Brain pericyte (primary cell): ENCODE results near the gene EIF2S2.

ENCODE experiments used
- DNase-seq: peaks from one replicate; pipeline ENCODE4 v3.0.0-alpha.2; 2012; ENCODE audit warnings: low read depth, low spot score

The EIF2S2 gene

DNA sequence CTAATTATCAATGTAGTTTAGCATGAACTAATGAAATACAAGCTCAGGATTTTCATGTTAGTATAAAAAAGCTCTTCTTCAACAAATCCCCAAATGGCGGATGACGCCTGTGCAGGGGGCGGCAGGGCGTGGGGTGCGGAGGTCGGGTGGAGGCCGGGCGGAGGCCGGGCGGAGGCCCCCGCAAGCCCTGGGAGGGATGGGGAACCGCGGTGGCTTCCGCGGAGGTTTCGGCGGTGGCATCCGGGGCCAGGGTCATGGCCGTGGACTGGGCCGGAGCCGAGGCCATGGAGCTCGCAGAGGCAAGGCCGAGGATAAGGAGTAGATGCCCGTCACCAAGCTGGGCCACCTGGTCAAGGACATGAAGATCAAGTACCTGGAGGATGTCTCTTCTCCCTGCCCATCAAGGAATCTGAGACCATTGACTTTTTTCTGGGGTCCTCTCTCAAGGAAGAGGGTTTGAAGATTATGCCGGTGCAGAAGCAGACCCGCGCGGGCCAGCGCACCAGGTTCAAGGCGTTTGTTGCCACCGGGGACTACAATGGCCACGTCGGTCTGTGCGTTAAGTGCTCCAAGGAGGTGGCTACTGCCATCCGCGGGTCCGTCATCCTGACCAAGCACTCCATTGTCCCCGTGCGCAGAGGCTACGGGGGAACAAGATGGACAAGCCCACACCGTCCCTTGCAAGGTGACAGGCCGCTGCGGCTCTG lies 10.4 kb upstream of the EIF2S2 start:
- no peak for DNase-seq

DNA sequence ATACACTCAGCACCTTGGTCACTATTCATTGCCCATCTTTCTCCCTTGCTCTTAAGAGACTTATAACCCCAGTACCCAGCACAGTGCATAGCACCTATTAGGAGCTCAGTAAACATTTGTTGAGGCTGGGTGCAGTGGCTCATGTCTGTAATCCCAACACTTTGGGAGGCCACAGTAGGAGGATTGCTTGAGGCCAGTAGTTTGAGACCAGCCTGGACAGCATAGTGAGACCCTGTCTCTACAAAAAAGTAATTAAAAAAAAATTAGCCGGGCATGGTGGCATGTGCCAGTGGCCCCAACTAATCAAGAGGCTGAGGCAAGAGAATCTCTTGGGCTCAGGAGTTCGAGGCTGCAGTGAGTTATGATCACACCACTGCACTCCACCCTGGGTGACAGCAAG lies 8.2 kb upstream of the EIF2S2 start:
- no peak for DNase-seq

DNA sequence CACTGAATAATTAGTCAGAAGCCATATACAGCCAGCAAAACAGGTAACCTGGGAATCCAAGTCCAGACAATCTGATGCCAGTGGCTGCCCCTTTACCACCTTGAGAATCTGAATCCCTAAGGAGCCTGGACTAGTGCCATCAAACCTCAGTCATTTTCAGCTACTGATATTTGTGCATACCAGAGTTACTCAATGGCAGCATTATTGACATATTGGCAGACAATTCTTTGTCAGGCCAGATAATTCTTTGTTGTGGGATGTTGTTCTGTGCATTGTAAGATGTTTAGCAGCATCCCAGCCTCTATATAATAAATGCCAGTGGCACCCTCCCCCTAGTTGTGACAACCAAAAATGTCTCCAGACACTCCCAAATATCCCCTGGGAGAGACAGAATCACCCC lies 3.2 kb upstream of the EIF2S2 start:
- DNase-seq, result no peak

DNA sequence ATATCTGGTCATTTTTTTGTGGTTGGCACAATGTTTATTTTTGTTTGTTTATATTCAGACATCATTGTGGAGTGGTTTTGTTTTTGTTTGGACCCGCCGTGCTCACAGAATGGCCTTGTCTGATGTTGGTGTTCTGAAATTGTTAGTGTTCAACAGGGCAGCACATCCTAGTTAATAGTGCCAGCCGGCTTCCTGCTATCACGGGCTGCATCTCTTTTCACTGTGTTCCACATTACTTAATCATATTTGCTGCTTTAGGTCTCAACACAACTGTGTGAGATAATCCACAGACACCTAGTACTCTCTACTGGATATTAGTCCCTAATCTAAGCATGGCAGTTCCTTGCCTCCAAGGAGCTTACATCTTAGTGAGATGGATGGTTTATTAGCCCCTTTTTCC lies 2.8 kb upstream of the EIF2S2 start:
- no peak for DNase-seq

DNA sequence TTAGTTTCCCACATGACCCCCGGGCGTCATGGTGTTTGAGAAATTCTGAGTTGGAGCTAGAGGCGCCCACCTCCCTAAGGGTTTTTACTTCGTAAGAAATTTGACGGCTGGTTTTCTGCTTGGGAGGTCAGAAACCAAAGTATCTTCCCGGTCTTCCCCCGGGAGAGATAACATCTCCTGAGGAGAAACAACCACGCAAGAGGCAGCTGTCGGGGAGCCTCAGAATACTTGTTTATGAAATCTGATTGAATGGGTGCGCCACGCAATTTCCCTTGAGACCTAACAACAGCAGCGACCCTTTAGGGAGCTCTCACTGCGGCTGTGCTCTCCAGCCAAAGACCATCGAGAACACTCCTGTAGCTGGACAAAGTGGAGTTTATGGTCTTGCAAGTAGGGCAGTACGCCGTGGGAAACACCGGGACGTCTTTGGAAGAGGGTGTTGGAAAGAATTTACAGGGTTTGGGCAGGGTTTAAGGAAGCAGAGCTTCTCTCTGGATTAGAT lies 608 bp upstream of the EIF2S2 start:
- DNase-seq, result peak; percentile 16

DNA sequence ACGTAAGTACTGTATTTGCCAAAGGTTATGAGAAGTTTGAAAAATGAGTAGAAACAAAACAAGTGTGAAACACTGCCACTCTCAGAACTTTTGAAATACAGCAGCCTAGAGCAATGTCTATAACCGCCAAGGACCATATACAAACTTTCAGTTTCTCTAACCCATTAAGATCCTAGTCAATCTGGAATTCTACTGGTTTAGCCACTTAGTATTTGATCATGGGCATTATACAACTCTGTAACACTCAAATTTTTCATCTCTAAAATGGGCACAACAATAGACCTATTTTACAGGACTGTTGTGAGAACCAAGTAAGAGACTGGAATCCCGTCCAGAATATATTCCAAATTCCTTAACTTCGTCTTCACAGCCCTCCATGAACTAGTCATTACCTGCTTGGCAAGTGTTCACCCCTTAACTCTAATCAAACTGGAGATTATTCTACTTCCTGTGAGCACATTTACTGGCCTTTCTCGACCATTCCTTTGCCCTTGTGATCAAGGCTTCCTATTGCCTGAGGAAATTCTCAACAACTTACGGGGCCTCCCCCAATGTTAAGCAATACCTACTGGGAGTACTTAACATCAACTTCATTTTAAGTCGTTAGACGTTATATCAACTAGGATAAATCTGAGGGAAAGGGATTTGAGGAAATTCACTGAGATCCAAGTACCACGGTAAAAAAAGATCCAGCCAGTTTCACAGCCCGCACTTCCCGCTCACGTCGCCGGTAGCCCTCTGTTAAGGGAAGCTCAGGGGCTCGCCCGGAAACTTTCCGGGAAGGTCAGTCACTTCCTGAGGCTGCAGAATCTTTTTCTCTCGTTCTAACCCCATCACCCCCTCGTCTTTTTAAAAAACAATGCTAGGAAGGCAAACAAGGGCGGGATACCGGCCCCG lies 1.1 kb downstream of the EIF2S2 start:
- no peak for DNase-seq

DNA sequence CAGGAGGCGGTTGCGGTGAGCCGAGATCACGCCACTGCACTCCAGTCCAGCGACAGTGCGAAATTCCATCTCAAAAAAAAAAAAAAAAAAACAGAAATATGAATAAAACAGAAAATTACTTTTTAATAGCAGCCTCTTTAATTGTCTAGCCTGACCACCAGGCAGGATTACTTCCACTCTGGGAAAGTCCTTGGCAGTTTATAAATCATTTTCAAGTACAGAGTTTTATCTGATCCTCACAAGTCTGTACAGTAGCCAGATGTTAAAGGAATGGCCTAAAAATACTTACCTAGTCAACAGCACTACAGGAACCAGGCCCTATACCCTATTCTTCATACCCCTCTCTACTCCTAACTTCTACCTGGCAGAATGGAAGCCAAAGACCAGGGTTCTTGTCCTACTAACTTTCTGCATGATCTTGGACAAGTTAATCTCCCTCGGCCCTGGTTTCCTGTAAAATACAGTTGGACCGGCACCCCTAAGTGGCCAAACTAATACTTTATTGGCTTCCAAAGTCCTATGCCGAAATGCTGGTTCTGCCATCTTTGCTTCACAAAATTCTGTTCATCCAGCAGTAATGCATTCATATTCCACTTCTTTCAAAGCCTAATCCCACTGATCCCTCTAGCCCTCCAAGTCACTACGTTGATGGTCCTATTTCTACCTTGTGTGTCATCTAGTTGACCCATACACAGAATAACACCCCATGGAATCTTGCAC lies 1.9 kb downstream of the EIF2S2 start:
- DNase-seq, result no peak

DNA sequence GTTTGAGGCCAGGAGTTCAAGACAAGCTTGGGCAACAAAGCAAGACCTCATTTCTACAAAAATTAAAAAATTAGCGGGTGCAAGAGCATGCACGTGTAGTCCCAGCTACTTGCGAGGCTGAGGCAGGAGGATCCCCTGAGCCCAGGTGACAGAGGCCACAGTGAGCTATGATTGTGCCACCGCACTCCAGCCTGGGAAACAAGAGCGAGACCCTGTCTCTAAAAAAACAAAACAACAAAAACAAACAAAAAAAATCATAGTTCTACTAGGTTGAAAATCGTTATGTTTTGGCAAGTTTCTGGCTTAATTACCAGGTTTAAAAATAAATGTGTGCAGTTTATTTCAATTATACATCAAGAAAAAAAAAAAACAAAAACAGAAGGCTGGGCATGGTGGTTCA lies 2.6 kb downstream of the EIF2S2 start:
- DNase-seq, result no peak

DNA sequence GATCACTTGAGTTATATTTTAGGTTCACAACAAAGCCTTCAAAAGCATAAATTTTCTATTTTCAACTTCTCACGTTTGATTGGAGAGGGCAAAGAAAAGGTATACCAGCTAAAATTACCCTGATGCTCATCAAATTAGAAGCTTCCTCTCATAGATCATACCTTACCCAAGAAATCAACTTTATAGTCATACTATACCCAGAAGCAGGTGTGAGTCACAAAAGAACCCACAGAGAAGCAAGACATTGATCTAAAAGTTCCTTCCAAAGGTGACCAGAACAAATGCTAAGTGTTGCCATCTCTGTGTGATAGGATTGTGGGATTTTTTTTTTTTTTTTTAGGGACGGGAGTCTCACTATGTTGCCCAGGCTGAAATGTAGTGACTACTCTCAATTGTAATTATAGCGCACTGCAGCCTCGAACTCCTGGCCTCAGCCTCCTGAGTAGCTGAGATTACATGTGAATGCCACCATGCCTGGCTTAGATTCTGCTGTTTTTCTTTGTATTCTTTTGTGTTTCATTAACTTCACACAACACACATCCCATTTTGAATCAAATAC lies 3.3 kb downstream of the EIF2S2 start:
- DNase-seq, result no peak

DNA sequence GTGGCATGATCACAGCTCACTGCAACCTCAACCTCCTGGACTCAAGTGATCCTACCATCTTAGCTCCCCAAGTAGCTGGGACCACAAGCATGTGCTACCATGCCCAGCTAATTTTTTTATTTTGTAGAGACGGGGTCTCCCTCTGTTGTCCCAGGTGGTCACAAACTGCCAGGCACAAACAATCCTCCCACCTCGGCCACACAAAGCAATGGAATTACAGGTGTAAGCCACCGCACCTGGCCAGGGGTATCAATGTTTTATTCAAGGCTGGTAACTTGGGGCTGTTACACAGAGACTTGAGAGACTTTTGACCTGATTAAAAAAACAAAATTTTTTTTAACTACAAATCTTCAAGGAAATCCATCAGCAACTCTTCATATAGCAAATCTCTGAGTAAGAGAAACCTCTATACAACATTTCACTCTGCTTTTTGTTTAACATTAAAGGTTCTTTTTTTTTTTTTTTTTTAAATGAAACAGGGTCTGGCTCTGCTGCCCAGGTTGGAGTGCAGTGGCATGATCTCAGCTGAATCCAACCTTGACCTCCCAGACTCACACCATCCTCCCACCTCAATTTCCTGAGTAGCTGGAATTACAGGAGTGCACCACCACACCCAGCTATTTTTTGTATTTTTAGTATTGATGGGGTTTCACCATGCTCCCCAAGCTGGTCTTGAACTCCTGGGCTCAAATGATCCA lies 5.9 kb downstream of the EIF2S2 start:
- no peak for DNase-seq

DNA sequence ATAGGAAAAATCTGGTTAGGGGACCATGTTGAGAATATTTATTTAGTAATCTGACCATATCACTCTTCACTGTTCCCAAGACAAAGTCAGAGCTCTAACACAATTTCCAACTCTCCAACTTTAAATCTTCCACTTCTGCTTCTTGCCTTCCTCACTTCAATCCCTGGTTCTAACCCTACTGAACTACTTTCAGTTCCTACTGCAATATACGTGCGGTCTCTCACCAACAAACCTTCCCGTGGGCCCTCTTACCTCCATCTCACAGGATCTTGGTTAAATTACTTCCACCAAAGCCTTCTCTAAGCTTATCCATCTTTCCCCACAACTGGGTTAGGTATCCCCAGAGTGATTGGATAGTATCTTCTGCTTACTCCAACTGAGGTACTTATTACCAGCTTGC lies 8.0 kb downstream of the EIF2S2 start:
- no peak for DNase-seq

DNA sequence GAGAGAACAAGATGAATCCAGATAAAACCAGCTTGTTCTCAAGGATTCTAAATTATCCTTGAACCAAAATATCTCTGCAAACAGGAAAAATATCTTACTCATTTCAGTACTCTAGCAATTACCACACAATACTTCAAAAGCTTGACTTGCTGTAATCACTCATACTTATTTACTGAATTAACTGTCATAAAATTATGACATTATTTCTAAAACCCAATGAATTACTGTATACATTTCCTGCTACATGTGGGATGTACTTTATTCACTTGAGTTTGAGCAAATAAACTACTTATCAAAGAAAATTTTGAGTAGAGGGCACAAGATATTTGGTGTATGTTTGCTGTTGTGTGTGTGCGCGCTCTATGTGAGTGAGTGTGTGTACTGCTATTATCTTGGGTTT lies 9.7 kb downstream of the EIF2S2 start:
- no peak for DNase-seq

DNA sequence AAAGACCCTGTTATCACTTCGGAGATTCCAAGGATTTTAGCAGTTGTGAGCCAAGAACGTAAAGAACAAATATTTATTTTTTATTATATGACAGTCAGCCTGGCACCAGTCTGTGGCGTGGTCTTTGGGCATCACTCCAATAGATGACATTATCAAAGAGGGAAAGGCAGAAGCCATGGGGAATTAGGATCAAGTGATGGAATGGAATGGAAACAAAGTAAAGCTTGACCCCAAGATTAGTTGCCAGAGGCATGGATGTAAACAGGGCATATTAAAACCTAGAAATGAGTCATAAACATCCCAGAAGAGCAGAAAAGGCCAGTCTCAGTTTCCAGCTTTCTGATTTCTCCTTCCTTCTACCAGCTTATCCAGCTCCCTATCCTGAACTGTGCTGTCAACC lies 11.5 kb downstream of the EIF2S2 start:
- DNase-seq, result no peak

DNA sequence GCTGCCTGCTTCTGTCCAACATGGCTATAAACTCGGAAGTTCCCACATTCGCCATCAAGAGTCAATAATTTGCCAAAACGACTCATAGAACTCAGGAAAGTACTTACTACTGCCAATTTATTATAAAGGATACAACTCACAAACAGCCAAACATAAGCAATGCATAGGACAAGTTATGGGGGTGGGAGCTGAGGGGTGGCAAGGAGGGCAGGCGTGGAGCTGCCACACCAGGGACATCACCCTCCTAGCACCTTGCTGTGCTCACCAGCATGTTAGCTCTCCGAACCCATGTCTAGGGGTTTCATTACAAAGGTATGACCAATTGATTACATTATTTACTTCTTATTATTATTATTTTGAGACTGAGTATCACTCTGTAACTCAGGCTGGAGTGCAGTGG lies 12.4 kb downstream of the EIF2S2 start:
- no peak for DNase-seq

DNA sequence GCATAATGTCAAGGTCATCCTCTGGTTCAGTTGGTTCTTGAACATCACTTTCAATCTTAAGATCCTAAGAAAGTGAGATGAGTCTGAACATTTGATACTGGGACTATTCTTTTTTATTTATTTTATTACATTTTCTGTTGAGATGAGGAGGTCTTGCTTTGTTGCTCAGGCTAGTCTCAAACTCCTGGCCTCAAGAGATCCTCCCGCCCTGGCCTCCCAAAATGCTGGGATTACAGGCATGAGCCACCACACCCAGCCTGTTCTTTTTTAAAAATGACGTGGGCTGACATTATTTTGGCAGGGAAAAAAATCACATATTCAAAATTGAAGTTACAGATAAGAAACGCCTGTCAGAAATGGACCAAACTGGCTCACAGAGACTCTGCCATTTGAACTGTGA lies 13.5 kb downstream of the EIF2S2 start:
- no peak for DNase-seq

DNA sequence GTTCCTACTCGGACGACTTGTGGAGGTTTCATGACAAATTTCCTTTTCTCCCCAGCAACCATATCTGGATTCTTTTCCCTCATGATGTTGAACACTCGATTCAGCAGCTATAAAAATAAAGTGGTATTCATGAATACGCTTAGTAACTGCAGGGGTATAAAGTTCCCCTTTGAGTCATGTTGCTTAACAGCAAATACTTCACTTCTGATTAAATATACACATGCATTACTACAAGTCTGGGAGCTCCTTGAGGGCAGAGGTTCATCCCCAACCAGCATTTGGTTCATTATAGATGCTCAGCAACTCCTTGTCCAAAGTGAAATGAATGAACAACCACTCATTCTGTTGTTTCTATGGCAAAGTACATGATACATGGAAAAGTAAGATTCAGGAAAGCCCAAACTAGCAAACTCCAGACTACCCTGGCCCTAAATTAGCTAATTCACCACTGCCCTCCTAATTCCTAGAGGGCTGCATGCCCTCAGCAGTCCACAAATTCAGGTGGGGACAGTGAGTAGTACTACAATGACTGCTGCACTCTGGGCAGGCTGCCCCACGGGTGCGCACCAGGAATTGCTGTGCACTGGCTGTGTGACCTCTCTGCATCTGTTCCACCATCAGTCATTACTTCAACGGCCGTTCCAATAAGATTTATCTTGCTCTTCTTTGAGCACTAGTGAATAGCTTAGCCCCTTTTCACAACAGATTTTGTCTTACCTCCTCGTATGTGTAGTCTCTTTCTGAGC lies 15.2 kb downstream of the EIF2S2 start:
- DNase-seq, result no peak

DNA sequence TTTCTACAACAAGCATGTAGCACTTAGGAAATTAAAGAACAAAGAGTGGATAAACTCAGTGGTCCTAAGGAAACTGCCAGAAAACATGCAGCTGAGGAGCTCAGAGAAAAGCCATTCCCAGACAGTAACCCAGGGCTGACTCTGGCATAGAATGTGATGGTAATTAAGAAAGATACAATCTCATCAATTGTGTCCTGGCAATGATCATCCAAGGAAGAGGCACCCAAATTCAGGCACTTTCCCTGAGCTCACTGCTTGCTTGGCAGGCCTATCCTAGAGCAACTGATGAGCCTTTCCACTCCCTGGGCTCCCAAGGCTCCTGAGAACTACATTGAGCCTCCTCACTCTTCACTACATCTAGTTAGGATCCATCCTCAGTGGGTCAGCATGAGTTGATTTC lies 16.2 kb downstream of the EIF2S2 start:
- no peak for DNase-seq

DNA sequence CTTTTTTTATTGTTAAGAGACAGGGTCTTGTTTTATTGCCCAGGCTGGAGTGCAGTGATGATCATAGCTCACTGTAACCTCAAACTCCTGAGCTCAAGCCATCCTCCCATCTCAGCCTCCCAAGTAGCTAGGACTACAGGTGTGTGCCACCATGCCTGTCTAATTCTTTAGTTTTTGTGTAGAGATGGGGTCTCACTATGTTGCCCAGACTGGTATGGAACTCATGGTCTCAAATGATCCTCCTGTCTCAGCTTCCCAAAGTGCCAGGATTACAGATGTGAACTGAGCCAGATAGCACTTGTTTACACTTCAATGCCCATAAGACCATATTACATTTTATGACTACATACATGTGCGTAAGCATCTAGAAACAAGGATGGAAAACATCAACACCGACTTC lies 18.1 kb downstream of the EIF2S2 start:
- no peak for DNase-seq

DNA sequence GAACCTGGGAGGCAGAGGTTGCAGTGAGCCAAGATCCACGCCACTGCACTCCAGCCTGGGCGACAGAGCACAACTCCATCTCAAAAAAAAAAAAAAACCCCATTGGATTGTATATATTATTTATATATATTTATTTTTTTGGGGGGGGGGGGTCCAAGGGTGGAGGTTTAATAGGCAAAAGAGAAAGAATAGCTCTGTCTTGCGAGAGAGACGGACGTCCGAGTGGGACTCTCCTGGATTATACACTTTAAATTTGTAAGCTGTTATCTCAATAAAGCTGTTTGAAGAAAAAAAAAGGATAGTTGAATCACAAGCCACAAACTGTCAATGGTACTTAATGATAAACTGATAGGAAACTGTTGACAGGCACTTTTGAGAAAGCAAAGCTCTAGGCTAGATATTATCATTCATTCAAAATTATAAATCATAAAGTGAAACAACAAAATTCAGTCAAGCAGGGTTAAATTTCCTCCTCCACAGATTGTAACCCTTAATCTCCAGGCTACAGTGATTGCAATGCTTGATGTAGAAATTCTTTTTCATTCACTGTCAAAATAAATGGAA lies 20.3 kb downstream of the EIF2S2 start:
- no peak for DNase-seq

DNA sequence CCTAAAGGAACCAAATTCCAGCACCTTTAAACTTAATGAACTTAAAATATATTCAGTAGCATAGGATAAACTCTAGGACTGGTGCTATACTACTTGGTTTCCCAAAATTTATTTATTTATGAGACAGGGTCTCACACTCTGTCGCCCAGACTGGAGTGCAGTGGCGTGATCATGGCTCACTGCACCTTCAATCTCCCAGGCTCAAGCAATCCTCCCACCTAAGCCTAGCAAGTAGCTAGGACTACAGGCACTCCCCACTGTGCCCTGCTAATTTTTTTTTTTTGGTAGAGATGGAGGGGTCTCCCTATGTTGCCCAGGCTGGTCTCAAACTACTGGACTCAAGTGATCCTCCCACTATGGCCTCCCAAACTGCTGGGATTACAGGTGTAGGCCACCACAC lies 21.4 kb downstream of the EIF2S2 start:
- no peak for DNase-seq
